SK-N-MC (cell line): ENCODE results near the gene TPMT.

ENCODE experiments used
- DNase-seq: peaks from one replicate; pipeline ENCODE4 v3.0.0-alpha.2; 2011; ENCODE audit warnings: low read depth, low spot score
- H3K27ac ChIP-seq: fragments of 200-600 bp; sonication (generic); 2 replicates; pipeline ENCODE4 v1.5.1; 2016; ENCODE audit warnings: mixed run types
- H3K36me3 ChIP-seq: fragments of 200-600 bp; sonication (generic); 2 replicates; pipeline ENCODE4 v1.6.1; 2017; ENCODE audit warnings: antibody characterized with exemption, low read length, mixed read lengths; ENCODE audit not compliant: insufficient read depth
- H3K4me3 ChIP-seq: fragments of 200-600 bp; sonication (generic); 2 replicates; pipeline ENCODE4 v1.5.1; 2016
- H3K9ac ChIP-seq: fragments of 200-600 bp; sonication (generic); 2 replicates; pipeline ENCODE4 v1.8.0; 2017; ENCODE audit warnings: mixed run types, mixed read lengths; ENCODE audit not compliant: insufficient read length
- H3K9me3 ChIP-seq: fragments of 200-600 bp; sonication (generic); 2 replicates; pipeline ENCODE4 v1.6.1; 2017; ENCODE audit warnings: low read depth, mild to moderate bottlenecking, antibody characterized with exemption, low read length, moderate library complexity, mixed read lengths
- EZH2 ChIP-seq: fragments of 200-600 bp; sonication (generic); IDR thresholded peaks from one replicate; pipeline ENCODE4 v1.6.1; 2017; ENCODE audit warnings: antibody characterized with exemption
- FOXP2 ChIP-seq: optimal IDR thresholded peaks from 2 replicates; pipeline ENCODE3; 2011; ENCODE audit warnings: mild to moderate bottlenecking, moderate library complexity; ENCODE audit not compliant: insufficient read depth; ENCODE audit errors: extremely low read length, control extremely low read depth
- POLR2AphosphoS5 ChIP-seq: IDR thresholded peaks from 2 replicates; pipeline ENCODE4 v1.6.1; 2012; ENCODE audit warnings: mild to moderate bottlenecking, low read depth, low read length, borderline replicate concordance

The TPMT gene

DNA sequence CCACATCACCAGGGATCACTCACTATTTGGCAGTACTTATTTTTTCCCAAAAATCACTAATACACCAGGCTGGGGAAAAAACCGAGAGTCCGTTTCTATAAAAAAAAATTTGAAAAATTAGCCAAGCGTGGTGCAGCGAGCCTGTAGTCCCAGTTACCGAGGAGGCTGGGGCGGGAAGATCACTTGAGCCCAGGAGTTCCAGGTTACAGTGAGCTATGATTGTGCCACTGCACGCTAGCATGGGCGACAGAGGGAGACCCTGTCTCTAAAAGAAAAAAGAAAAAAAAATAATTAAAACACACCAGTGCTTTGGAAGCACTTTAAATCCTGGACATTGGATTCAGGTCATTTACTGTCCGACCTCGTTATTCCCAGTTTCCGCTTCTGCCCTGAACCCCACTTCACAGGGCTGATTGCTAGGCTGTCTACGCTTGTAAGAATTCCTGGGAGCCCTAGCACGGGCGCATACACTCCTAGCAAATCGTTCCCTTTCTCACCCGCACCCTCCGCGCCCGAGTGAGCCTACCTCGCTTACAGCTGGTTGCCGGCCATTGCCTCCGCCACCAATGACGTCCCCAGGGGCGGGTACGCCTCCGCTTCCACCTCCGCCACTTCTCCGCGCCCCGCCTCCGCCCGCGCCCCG lies at the start of gene TPMT:
TSS of gene TPMT (minus strand) at position 571 of the 643 bp plus-strand sequence. CDS start 5,950 bp downstream, outside the sequence.
- DNase-seq = no peak
- H3K36me3 ChIP-seq = no peaks in the 10 kb centered on the region
- TF ChIP-seq EZH2 (no peak), POLR2AphosphoS5 (peak; percentile 71)
- peak within 1 kb of the TSS; percentile 84 for H3K9ac ChIP-seq
- no peaks in the 10 kb centered on the region for H3K9me3 ChIP-seq
- H3K27ac ChIP-seq = no peak within 1 kb of the TSS
- peak within 1 kb of the TSS; percentile 96 for H3K4me3 ChIP-seq

- no peaks in the 10 kb centered on the region for H3K9me3 ChIP-seq
- no peaks in the 10 kb centered on the region for H3K36me3 ChIP-seq
These were observed 48.9 kb upstream of the TPMT start for GRCh38 chr6:18203786-18204185.

DNA sequence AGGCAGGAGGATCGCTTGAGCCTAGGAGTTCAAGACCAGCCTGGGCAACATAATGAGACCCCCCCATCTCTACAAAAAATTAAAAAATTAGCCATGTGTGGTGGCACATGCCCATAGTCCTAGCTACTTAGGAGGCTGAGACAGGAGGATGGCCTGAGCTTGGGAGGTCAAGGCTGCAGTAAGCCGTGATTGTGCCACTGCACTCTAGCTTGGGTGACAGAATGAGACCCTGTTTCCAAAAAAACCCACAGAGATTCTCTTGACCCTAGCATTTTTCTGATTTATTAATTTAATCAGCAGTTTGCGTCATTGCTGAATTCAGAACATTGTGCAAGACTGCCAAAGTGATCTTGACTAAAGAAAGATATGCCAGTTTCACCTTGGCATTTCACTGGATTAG lies 37.1 kb upstream of the TPMT start:
- Histone ChIP-seq H3K4me3 (no peak overlapping the region), H3K36me3 (no peaks in the 10 kb centered on the region), H3K27ac (no peak overlapping the region), H3K9ac (no peak overlapping the region), H3K9me3 (no peaks in the 10 kb centered on the region)
- no peak for DNase-seq
- TF ChIP-seq EZH2 = no peak
- TF ChIP-seq POLR2AphosphoS5 = no peak
- TF ChIP-seq FOXP2 = no peak

More at GRCh38 chr6:18203786-18204185, 48.9 kb upstream of the TPMT start:
- no peak overlapping the region for H3K27ac ChIP-seq
- no peak overlapping the region for H3K4me3 ChIP-seq
- DNase-seq = no peak
- no peak for TF ChIP-seq FOXP2
- H3K9ac ChIP-seq = no peak overlapping the region

DNA sequence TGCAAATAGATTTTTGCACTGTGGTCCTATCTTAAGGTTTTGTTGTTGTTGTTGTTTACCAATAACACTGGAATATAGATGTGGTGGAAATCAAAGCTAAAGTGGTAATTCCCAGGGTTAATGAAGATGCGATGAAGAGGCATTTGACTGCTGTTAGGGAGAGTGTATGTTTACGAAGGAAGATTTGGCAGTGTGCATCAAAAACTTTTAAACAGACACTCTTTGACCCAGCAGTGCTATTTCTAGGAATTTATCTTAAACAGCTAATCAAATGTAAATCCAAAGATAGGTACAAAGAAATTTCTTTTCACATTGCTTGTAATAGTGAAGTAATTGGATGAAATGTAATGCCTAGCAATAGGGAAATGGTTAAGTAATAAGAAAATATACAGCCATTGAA lies 34.3 kb upstream of the TPMT start:
- no peaks in the 10 kb centered on the region for H3K9me3 ChIP-seq
- no peak for DNase-seq
- no peak overlapping the region for H3K27ac ChIP-seq
- no peak overlapping the region for H3K9ac ChIP-seq
- TF ChIP-seq POLR2AphosphoS5 (no peak), EZH2 (no peak), FOXP2 (no peak)
- H3K4me3 ChIP-seq = no peak overlapping the region
- H3K36me3 ChIP-seq = 0 out of 2 replicates have a peak, but pooled peaks cover 3% of the 10 kb centered on the region

GRCh38 chr6:18187701-18188100 lies 32.8 kb upstream of the TPMT start:
- Histone ChIP-seq H3K9ac (no peak overlapping the region), H3K9me3 (no peaks in the 10 kb centered on the region), H3K36me3 (0 out of 2 replicates have a peak, but pooled peaks cover 3% of the 10 kb centered on the region), H3K4me3 (no peak overlapping the region), H3K27ac (no peak overlapping the region)
- no peak for TF ChIP-seq FOXP2
- no peak for TF ChIP-seq EZH2
- no peak for TF ChIP-seq POLR2AphosphoS5
- no peak for DNase-seq

- DNase-seq = no peak
- Histone ChIP-seq H3K9ac (no peak overlapping the region), H3K36me3 (0 out of 2 replicates have a peak, but pooled peaks cover 3% of the 10 kb centered on the region), H3K27ac (no peak overlapping the region), H3K4me3 (no peak overlapping the region), H3K9me3 (no peaks in the 10 kb centered on the region)
- no peak for TF ChIP-seq POLR2AphosphoS5
- no peak for TF ChIP-seq FOXP2
- no peak for TF ChIP-seq EZH2
These were observed 31.8 kb upstream of the TPMT start for GRCh38 chr6:18186540-18187250.

DNA sequence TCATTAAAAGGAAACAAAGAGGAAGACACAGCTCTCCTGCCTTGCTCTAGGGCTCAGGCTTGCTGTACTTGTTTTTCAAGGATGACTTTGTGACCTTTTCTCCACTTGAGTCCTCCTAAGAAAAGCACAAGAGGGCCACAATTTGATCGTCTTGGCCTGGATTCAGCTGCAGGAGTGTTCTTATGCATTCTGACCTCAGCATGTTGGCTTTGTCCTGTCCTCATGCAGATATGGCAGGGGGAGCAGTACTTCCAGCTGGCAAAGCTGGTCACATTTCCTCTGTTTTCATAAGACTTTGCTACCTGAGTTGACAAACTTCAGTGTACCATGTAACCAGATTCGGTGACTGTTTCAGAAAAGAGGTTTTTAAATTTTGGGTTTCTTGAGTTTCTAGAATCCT lies 31.2 kb upstream of the TPMT start:
- Histone ChIP-seq H3K36me3 (0 out of 2 replicates have a peak, but pooled peaks cover 3% of the 10 kb centered on the region), H3K4me3 (no peak overlapping the region), H3K9ac (no peak overlapping the region), H3K9me3 (no peaks in the 10 kb centered on the region), H3K27ac (no peak overlapping the region)
- TF ChIP-seq EZH2 (no peak), FOXP2 (no peak), POLR2AphosphoS5 (no peak)
- no peak for DNase-seq

- Histone ChIP-seq H3K4me3 (no peak overlapping the region), H3K36me3 (0 out of 2 replicates have a peak, but pooled peaks cover 3% of the 10 kb centered on the region), H3K9me3 (no peaks in the 10 kb centered on the region), H3K27ac (no peak overlapping the region), H3K9ac (no peak overlapping the region)
- DNase-seq = no peak
- TF ChIP-seq POLR2AphosphoS5 (no peak), EZH2 (no peak), FOXP2 (no peak)
These were observed 30.7 kb upstream of the TPMT start for GRCh38 chr6:18185624-18186023.
